Muscle of back (tissue), 11 donors: ENCODE data around the gene PIK3CG. TPM values are rescaled to one million over a fixed set of nuclear protein-coding genes. Genes with fewer than 3 reads are reported as not detected.
A peak's percentile ranks its signal among the peaks of the same experiment; 100 is the strongest.
"Not testable (repeated sequence)": the region's sequence is repeated elsewhere in the genome, so short reads cannot be mapped to it uniquely, and the experiment has no call there.

Source experiments
- DNase-seq, 3 donors: peaks; one replicate each; pipeline versions ENCODE4 v3.0.0 to v3.0.0-alpha.2; 2013
- polyA plus RNA-seq, 10 donors: library from polyadenylated mRNA; unstranded; fragments of 120-200 nt; gene quantifications; one replicate each; pipeline ENCODE4 v1.2.1, GENCODE V29; 2013; ENCODE audit not compliant: insufficient read length in 10 of 10

The PIK3CG gene
- polyA plus RNA-seq, 10 donors = 1.8 to 3.4 (median 3.0) TPM

- not testable (repeated sequence) for DNase-seq
Observed at GRCh38 chr7:106938122-106938521, 73.0 kb downstream of the PIK3CG start.

GRCh38 chr7:106938803-106939202 lies 73.7 kb downstream of the PIK3CG start:
- DNase-seq = no peak

- DNase-seq = no peak
Observed at GRCh38 chr7:106944035-106944665, 79.1 kb downstream of the PIK3CG start.

GRCh38 chr7:106947244-106947728 lies 82.2 kb downstream of the PIK3CG start:
- peak; percentile 39 to 61 (median 43) for DNase-seq

GRCh38 chr7:106952001-106952657 lies 87.0 kb downstream of the PIK3CG start:
- DNase-seq = no peak

- DNase-seq = peak in 1 of 3 donors; percentile 31
Observed at GRCh38 chr7:106952658-106953231, 87.7 kb downstream of the PIK3CG start.

GRCh38 chr7:106954840-106955239 lies 89.8 kb downstream of the PIK3CG start:
- no peak for DNase-seq

- DNase-seq = not testable (repeated sequence)
Observed at GRCh38 chr7:106955857-106956256, 90.8 kb downstream of the PIK3CG start.

Other genes with a start within 250 kb of the PIK3CG start
- 1 to 10 TPM; 2.9 to 5.4 (median 3.9) TPM for gene CCDC71L, start 204.1 kb upstream of the PIK3CG start, polyA plus RNA-seq
- gene PRKAR2B, start 179.4 kb downstream of the PIK3CG start, polyA plus RNA-seq = 10 to 100 TPM in 1 of 10 donors, 1 to 10 TPM in 9; 4.8 to 10.7 (median 5.8) TPM